ENCODE measurements around the gene COPG2. TPM values are rescaled to one million over a fixed set of nuclear protein-coding genes. Genes with fewer than 3 reads are reported as not detected.

Gene COPG2
- total and polyA plus RNA-seq, 2 donors (not counting 3 experiments of a cell fraction or from before 2014, with no cell fraction given) = 9.4 to 11.6 TPM

DNA sequence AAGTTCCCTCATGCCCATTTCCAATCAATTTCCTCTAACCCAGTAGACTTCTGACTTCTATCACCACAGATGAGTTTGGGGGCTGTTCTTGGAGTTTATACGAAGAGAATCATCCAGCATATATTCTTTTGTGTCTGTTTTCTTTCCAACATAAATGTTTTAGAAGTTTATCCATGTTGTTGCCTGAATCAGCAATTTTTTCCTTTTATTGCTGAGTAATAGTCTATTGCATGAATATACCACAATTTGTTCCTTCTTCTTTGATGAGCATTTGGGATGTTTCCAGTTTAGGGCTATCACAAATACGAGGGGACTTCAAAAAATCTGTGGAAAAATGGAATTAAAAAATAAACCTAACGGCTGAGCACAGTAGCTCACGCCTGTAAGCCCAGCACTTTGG is 26.2 kb downstream of the COPG2 start:
- ChIA-PET POLR2A (no interaction called here), CTCF (no interaction called here)
- Histone ChIP-seq H3K9me1 (replicated peaks; ENCODE audit: control insufficient read depth, extremely low read depth, insufficient read depth, low read length) (no peaks in the 10 kb centered on the region), H3K4me3 (replicated peaks in 1 of 3; ENCODE audit: insufficient read depth in 1 of 3, low read depth in 1 of 3, low read length in 3 of 3) (no peak overlapping the region), H3K4me1 (ENCODE audit: control insufficient read depth, extremely low read depth, insufficient read depth, low read length) (no peaks in the 10 kb centered on the region), H3K4me2 (ENCODE audit: insufficient read depth, low read length) (no peak overlapping the region), H3K27ac (ENCODE audit: insufficient read depth, low read depth, low read length) (no peak overlapping the region), H3K9ac (replicated peaks; ENCODE audit: extremely low read depth, insufficient read depth, low read length) (no peak overlapping the region), H4K20me1 (replicated peaks; ENCODE audit: control insufficient read depth, extremely low read depth, insufficient read depth, low read length) (no peaks in the 10 kb centered on the region), H3K9me3 (replicated peaks; ENCODE audit: control insufficient read depth, insufficient read depth, low read length) (no peaks in the 10 kb centered on the region), H3K36me3 (ENCODE audit: control insufficient read depth in 2 of 2, extremely low read depth in 1 of 2, insufficient read depth in 2 of 2, low read length in 2 of 2) (no peaks in the 10 kb centered on the region), H2AFZ (ENCODE audit: low read depth, low read length) (no peak overlapping the region), H3K27me3 (ENCODE audit: control insufficient read depth in 2 of 2, insufficient read depth in 2 of 2, low read length in 2 of 2) (no peaks in the 10 kb centered on the region), H3K79me2 (ENCODE audit: control insufficient read depth, insufficient read depth, low read length) (no peaks in the 10 kb centered on the region)
- intact Hi-C loops (cut with micrococcal nuclease) (no loop called here), dilution Hi-C loops (cut with MboI; ENCODE audit: extremely low pct_ligation_motif_present, low sequenced_read_pairs) (no loop called here)
- FAIRE-seq = no peak
- BruUV-seq (replicated peaks) = no TSS peak
- DNase-seq (ENCODE audit: low read depth, low spot score) = no peak
- TF ChIP-seq MAX (IDR thresholded peaks at IDR 0.05; ENCODE audit: insufficient read depth, insufficient read length) (no peak), MYC (IDR thresholded peaks at IDR 0.05; ENCODE audit: low read depth, low read length) (no peak), POLR2A (IDR thresholded peaks at IDR 0.05; ENCODE audit: low read depth, low read length) (no peak), CTCF (IDR thresholded peaks at IDR 0.05; ENCODE audit: extremely low read depth in 1 of 2, insufficient read depth in 1 of 2, low read depth in 1 of 2, low read length in 2 of 2) (no peak), GATA2 (IDR thresholded peaks at IDR 0.05; ENCODE audit: insufficient read depth, insufficient read length, low read depth, low read length) (no peak), EZH2 (IDR thresholded peaks at IDR 0.05; ENCODE audit: borderline replicate concordance, low read depth, low read length, severe bottlenecking) (no peak), JUN (IDR thresholded peaks at IDR 0.05; ENCODE audit: borderline replicate concordance, insufficient read depth, insufficient read length, low read depth) (no peak), FOS (IDR thresholded peaks at IDR 0.05; ENCODE audit: borderline replicate concordance, insufficient read depth, low read length) (no peak), POLR2AphosphoS5 (IDR thresholded peaks at IDR 0.05; ENCODE audit: insufficient read depth, low read depth, low read length) (no peak)
